ENCODE data around the gene ZNF100.

DNA sequence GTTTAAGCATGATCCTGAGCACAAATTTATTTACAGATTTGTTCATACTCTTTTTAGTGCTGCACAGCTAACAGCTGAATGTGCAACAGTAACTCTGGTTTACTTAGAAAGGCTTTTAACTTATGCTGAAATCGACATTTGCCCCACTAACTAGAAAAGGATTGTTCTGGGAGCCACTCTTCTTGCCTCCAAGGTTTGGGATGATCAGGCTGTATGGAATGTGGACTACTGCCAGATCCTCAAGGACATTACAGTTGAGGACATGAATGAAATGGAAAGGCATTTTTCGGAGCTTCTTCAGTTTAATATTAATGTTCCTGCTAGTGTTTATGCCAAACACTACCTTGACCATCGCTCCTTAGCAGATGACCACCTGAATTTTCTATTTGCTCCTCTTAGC, 16.0 kb downstream of the ZNF100 start:
- TF ChIP-seq TP53 (CRISPR knock-in tag; IDR thresholded peaks at IDR 0.05) (no peak), GTF2I (CRISPR knock-in tag; conservative IDR thresholded peaks at IDR 0.05) (no peak), CREB1 (CRISPR knock-in tag; IDR thresholded peaks at IDR 0.05) (no peak)
- TF ChIP-seq, protein P1, sequence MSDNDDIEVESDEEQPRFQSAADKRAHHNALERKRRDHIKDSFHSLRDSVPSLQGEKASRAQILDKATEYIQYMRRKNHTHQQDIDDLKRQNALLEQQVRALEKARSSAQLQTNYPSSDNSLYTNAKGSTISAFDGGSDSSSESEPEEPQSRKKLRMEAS (CRISPR knock-in tag; IDR thresholded peaks at IDR 0.05) = no peak
- TF ChIP-seq, protein P2, sequence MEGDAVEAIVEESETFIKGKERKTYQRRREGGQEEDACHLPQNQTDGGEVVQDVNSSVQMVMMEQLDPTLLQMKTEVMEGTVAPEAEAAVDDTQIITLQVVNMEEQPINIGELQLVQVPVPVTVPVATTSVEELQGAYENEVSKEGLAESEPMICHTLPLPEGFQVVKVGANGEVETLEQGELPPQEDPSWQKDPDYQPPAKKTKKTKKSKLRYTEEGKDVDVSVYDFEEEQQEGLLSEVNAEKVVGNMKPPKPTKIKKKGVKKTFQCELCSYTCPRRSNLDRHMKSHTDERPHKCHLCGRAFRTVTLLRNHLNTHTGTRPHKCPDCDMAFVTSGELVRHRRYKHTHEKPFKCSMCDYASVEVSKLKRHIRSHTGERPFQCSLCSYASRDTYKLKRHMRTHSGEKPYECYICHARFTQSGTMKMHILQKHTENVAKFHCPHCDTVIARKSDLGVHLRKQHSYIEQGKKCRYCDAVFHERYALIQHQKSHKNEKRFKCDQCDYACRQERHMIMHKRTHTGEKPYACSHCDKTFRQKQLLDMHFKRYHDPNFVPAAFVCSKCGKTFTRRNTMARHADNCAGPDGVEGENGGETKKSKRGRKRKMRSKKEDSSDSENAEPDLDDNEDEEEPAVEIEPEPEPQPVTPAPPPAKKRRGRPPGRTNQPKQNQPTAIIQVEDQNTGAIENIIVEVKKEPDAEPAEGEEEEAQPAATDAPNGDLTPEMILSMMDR (IDR thresholded peaks at IDR 0.05) = no peak
- TF ChIP-seq, protein P3, sequence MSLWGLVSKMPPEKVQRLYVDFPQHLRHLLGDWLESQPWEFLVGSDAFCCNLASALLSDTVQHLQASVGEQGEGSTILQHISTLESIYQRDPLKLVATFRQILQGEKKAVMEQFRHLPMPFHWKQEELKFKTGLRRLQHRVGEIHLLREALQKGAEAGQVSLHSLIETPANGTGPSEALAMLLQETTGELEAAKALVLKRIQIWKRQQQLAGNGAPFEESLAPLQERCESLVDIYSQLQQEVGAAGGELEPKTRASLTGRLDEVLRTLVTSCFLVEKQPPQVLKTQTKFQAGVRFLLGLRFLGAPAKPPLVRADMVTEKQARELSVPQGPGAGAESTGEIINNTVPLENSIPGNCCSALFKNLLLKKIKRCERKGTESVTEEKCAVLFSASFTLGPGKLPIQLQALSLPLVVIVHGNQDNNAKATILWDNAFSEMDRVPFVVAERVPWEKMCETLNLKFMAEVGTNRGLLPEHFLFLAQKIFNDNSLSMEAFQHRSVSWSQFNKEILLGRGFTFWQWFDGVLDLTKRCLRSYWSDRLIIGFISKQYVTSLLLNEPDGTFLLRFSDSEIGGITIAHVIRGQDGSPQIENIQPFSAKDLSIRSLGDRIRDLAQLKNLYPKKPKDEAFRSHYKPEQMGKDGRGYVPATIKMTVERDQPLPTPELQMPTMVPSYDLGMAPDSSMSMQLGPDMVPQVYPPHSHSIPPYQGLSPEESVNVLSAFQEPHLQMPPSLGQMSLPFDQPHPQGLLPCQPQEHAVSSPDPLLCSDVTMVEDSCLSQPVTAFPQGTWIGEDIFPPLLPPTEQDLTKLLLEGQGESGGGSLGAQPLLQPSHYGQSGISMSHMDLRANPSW (CRISPR knock-in tag; conservative IDR thresholded peaks at IDR 0.05; ENCODE audit: low read depth) = no peak
- TF ChIP-seq, protein P4, sequence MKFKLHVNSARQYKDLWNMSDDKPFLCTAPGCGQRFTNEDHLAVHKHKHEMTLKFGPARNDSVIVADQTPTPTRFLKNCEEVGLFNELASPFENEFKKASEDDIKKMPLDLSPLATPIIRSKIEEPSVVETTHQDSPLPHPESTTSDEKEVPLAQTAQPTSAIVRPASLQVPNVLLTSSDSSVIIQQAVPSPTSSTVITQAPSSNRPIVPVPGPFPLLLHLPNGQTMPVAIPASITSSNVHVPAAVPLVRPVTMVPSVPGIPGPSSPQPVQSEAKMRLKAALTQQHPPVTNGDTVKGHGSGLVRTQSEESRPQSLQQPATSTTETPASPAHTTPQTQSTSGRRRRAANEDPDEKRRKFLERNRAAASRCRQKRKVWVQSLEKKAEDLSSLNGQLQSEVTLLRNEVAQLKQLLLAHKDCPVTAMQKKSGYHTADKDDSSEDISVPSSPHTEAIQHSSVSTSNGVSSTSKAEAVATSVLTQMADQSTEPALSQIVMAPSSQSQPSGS (CRISPR knock-in tag; IDR thresholded peaks at IDR 0.05; ENCODE audit: borderline replicate concordance, low read depth) = no peak
- TF ChIP-seq, protein P5, sequence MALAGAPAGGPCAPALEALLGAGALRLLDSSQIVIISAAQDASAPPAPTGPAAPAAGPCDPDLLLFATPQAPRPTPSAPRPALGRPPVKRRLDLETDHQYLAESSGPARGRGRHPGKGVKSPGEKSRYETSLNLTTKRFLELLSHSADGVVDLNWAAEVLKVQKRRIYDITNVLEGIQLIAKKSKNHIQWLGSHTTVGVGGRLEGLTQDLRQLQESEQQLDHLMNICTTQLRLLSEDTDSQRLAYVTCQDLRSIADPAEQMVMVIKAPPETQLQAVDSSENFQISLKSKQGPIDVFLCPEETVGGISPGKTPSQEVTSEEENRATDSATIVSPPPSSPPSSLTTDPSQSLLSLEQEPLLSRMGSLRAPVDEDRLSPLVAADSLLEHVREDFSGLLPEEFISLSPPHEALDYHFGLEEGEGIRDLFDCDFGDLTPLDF (CRISPR knock-in tag; IDR thresholded peaks at IDR 0.05) = no peak

Data from WTC11 (cell line).